ENCODE data around the gene C15orf39.

DNA sequence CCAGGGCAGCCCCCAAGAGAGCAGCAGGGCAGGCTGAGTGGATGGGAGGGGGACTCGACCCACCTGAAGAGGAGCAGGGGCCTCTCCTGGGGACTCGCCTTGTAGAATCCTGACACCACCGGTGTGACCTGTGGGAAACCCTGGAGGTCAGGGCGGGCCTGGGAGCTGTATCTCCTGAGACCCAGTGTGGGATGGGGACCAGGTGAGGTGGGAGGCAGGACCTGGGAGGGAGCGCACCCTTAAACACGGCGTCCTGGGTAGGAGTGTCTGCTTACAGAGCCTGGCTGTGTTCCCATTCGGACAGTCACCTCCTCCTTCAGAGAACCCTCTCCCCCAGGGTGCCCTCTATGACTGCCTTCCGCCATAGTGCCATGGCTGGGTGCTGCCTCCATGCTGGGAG lies 27.1 kb downstream of the C15orf39 start:
- TF ChIP-seq EZH2 (IDR thresholded peaks at IDR 0.05) (no peak), POLR2AphosphoS5 (IDR thresholded peaks at IDR 0.05; ENCODE audit: borderline replicate concordance, low read depth, low read length) (no peak)

All from SK-N-MC (cell line).